ENCODE measurements around the gene CCDC92B. TPM values are rescaled to one million over a fixed set of nuclear protein-coding genes. Genes with fewer than 3 reads are reported as not detected.

CCDC92B gene
- total and polyA plus RNA-seq, 2 experiments from 2014 or later, result 0.10 TPM; not detected in 1

- H4K20me1 ChIP-seq (ENCODE audit: insufficient read depth, poor library complexity, severe bottlenecking), result no peaks in the 10 kb centered on the region
- no peak overlapping the region for H3K4me2 ChIP-seq
- H3K27me3 ChIP-seq, result no peaks in the 10 kb centered on the region
- no peak overlapping the region for H2AFZ ChIP-seq
- no peaks in the 10 kb centered on the region for H3K36me3 ChIP-seq (replicated peaks; ENCODE audit: insufficient read depth, low read depth)
- H3K4me3 ChIP-seq, result no peak overlapping the region
- no peak overlapping the region for H3K27ac ChIP-seq
- DNase-seq (ENCODE audit: low spot score), result no peak
- H3K4me1 ChIP-seq (ENCODE audit: insufficient read depth), result no peaks in the 10 kb centered on the region
- TF ChIP-seq EZH2 (IDR thresholded peaks at IDR 0.05; ENCODE audit: borderline replicate concordance), result no peak
- no peak for TF ChIP-seq CTCF (IDR thresholded peaks at IDR 0.05; ENCODE audit: poor library complexity)
- TF ChIP-seq EZH2phosphoT487 (IDR thresholded peaks at IDR 0.05; ENCODE audit: low read depth, severe bottlenecking, unreplicated experiment), result no peak
- H3K9me2 ChIP-seq (replicated peaks; ENCODE audit: insufficient read depth), result no peaks in the 10 kb centered on the region
- no peaks in the 10 kb centered on the region for H3K79me2 ChIP-seq
- 69% methylated on average over 12 of the region's 12 CpGs for WGBS (ENCODE audit: low lambda C conversion rate, missing lambda C conversion rate)
- no peaks in the 10 kb centered on the region for H3K9me3 ChIP-seq (ENCODE audit: low read depth)
These were observed 20.7 kb upstream of the CCDC92B start for GRCh38 chr17:2770129-2770528.

- peaks cover 7% of the 10 kb centered on the region for H3K4me1 ChIP-seq (ENCODE audit: insufficient read depth)
- no peaks in the 10 kb centered on the region for H3K79me2 ChIP-seq
- H3K4me2 ChIP-seq, result no peak overlapping the region
- no peak for TF ChIP-seq EZH2 (IDR thresholded peaks at IDR 0.05; ENCODE audit: borderline replicate concordance)
- no peak for TF ChIP-seq CTCF (IDR thresholded peaks at IDR 0.05; ENCODE audit: poor library complexity)
- TF ChIP-seq EZH2phosphoT487 (IDR thresholded peaks at IDR 0.05; ENCODE audit: low read depth, severe bottlenecking, unreplicated experiment), result no peak
- no peaks in the 10 kb centered on the region for H4K20me1 ChIP-seq (ENCODE audit: insufficient read depth, poor library complexity, severe bottlenecking)
- no peak for DNase-seq (ENCODE audit: low spot score)
- WGBS (ENCODE audit: low lambda C conversion rate, missing lambda C conversion rate), result 84% methylated on average over 4 of the region's 4 CpGs
- H3K36me3 ChIP-seq (replicated peaks; ENCODE audit: insufficient read depth, low read depth), result no peaks in the 10 kb centered on the region
- no peak overlapping the region for H3K4me3 ChIP-seq
- no peaks in the 10 kb centered on the region for H3K9me2 ChIP-seq (replicated peaks; ENCODE audit: insufficient read depth)
- no peak overlapping the region for H2AFZ ChIP-seq
- H3K27ac ChIP-seq, result no peak overlapping the region
- peaks cover 46% of the 10 kb centered on the region for H3K27me3 ChIP-seq
- H3K9me3 ChIP-seq (ENCODE audit: low read depth), result no peaks in the 10 kb centered on the region
These were observed 9.4 kb upstream of the CCDC92B start for GRCh38 chr17:2758870-2759269.

GRCh38 chr17:2755891-2756724, 6.7 kb upstream of the CCDC92B start:
- Histone ChIP-seq H3K27me3 (peaks cover 68% of the 10 kb centered on the region), H3K4me3 (no peak overlapping the region), H3K4me2 (peak overlapping the region; percentile 90), H3K9me2 (replicated peaks; ENCODE audit: insufficient read depth) (no peaks in the 10 kb centered on the region), H3K36me3 (replicated peaks; ENCODE audit: insufficient read depth, low read depth) (no peaks in the 10 kb centered on the region), H3K9me3 (ENCODE audit: low read depth) (no peaks in the 10 kb centered on the region), H4K20me1 (ENCODE audit: insufficient read depth, poor library complexity, severe bottlenecking) (no peaks in the 10 kb centered on the region), H3K4me1 (ENCODE audit: insufficient read depth) (peaks cover 7% of the 10 kb centered on the region), H3K79me2 (no peaks in the 10 kb centered on the region), H2AFZ (no peak overlapping the region), H3K27ac (no peak overlapping the region)
- peak; percentile 37 for DNase-seq (ENCODE audit: low spot score)
- 3% methylated on average over 33 of the region's 46 CpGs for WGBS (ENCODE audit: low lambda C conversion rate, missing lambda C conversion rate)
- TF ChIP-seq EZH2 (IDR thresholded peaks at IDR 0.05; ENCODE audit: borderline replicate concordance), result no peak
- peak; percentile 60 for TF ChIP-seq EZH2phosphoT487 (IDR thresholded peaks at IDR 0.05; ENCODE audit: low read depth, severe bottlenecking, unreplicated experiment)

GRCh38 chr17:2751491-2751890, 2.0 kb upstream of the CCDC92B start:
- Histone ChIP-seq H3K9me3 (ENCODE audit: low read depth) (no peaks in the 10 kb centered on the region), H2AFZ (no peak overlapping the region), H3K27ac (no peak overlapping the region), H4K20me1 (ENCODE audit: insufficient read depth, poor library complexity, severe bottlenecking) (no peaks in the 10 kb centered on the region), H3K9me2 (replicated peaks; ENCODE audit: insufficient read depth) (no peaks in the 10 kb centered on the region), H3K4me3 (no peak overlapping the region), H3K79me2 (no peaks in the 10 kb centered on the region), H3K4me2 (no peak overlapping the region), H3K27me3 (peaks cover 76% of the 10 kb centered on the region), H3K36me3 (replicated peaks; ENCODE audit: insufficient read depth, low read depth) (no peaks in the 10 kb centered on the region), H3K4me1 (ENCODE audit: insufficient read depth) (peaks cover 7% of the 10 kb centered on the region)
- TF ChIP-seq EZH2 (IDR thresholded peaks at IDR 0.05; ENCODE audit: borderline replicate concordance) (no peak), EZH2phosphoT487 (IDR thresholded peaks at IDR 0.05; ENCODE audit: low read depth, severe bottlenecking, unreplicated experiment) (no peak), CTCF (IDR thresholded peaks at IDR 0.05; ENCODE audit: poor library complexity) (no peak)
- 63% methylated on average over 2 of the region's 2 CpGs for WGBS (ENCODE audit: low lambda C conversion rate, missing lambda C conversion rate)
- no peak for DNase-seq (ENCODE audit: low spot score)
